ENCODE results near the gene ADH5. TPM values are rescaled to one million over a fixed set of nuclear protein-coding genes. Genes with fewer than 3 reads are reported as not detected.
"Not testable (repeated sequence)": the region's sequence is repeated elsewhere in the genome, so short reads cannot be mapped to it uniquely, and the experiment has no call there.

ADH5 gene
- total RNA-seq, 1 donor, result 45.9 TPM

DNA sequence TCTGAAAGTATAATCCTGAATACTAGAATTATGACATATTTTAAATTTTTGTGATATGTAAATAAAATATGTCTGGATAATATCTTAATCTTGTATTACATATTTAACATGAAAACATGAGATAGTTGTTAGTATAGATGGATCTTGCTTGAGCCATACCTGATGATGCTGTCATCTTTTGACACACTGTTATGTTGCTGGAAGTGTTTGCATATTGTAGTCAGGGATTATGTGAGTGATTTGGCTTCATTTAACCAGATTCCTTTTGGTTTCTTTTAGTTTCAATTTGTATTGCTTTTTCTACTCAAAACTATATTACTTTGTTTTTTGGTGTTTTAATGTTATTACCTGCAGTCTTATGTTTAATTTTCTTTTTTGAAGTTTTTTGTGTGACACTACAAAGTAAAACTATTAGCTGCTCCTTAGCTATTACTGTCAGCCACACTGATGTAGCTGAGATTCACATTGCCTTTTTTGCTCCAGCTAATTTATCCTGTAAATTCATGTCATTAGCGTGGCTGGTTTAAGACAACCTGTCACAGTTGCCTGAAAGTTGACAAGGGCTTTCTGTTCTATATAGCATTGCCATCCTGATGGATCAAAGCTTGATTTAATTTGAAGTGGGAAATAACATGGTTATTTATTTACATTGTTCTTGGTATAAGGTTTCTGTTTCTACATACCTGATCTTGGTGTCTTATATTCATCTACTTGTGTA lies 59.4 kb downstream of the ADH5 start:
- Histone ChIP-seq H3K27me3 (ENCODE audit: insufficient read depth, low read length) (no peaks in the 10 kb centered on the region), H3K4me1 (ENCODE audit: insufficient read depth, low read length) (peaks cover 6% of the 10 kb centered on the region)

DNA sequence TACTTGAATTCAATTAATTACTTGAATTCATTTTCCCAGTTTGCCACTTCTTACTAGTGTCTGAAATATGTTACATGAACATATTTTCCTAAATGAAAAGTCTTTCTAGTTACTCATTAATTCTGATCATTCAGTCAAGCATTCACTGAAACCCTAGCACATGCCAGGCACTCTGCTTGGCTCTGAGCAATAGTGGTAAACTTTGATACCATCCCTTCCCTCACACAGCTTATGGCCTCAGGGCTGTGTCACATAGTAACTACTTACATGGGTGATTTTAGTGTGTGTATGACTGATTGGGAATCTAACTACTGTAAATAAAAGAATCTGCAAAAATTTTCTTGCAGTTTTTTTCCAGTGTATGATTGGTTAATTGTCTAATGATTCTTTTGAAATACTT lies 60.4 kb downstream of the ADH5 start:
- Histone ChIP-seq H3K4me3 (ENCODE audit: low read length) (no peak overlapping the region), H3K27me3 (ENCODE audit: insufficient read depth, low read length) (no peaks in the 10 kb centered on the region), H3K4me1 (ENCODE audit: insufficient read depth, low read length) (peaks cover 6% of the 10 kb centered on the region), H3K9me3 (ENCODE audit: low read depth, low read length) (no peaks in the 10 kb centered on the region)

More for the DNA sequence above, 59.4 kb downstream of the ADH5 start:
- Histone ChIP-seq H3K9me3 (ENCODE audit: low read depth, low read length) (no peaks in the 10 kb centered on the region), H3K4me3 (ENCODE audit: low read length) (no peak overlapping the region)

DNA sequence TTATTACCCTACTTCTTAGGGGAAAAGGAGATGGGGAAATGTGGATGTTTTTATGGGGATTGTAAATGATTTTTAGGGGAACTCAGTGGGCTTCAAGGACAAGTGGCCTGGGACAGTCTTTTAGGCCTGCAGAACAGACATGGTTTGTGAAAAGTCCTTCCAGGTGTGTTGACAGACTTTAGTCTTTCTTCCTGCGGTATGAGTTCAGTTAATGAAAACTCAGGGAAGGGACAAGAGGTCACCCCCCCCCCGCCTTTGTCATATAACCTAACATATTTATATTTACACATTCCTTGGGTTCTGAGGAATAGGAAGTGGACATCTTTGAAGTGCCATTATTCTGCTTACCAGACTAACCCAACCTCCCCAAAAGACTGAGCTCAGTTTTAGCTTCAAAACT lies 61.3 kb downstream of the ADH5 start:
- Histone ChIP-seq H3K4me3 (ENCODE audit: low read length) (no peak overlapping the region), H3K27me3 (ENCODE audit: insufficient read depth, low read length) (no peaks in the 10 kb centered on the region), H3K9me3 (ENCODE audit: low read depth, low read length) (no peaks in the 10 kb centered on the region), H3K4me1 (ENCODE audit: insufficient read depth, low read length) (peaks cover 6% of the 10 kb centered on the region)

DNA sequence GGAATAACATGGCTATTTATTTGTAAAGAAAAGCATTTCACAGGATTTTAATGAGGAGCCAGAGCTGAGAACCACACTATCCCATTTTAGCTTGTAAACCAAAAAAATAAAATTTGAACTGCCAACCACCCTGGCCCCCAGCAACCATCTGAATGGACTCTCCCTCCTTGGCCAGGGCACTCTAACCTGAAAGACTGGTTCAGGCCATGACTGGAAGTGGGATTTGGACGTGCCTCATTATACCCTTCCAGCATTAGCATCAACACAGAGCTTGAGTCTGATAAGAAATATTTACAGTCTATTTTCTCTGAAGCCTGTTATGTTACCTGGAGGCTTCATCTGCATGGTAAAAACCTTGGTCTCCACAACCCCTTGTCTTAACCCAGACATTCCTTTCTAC lies 63.1 kb downstream of the ADH5 start:
- H3K4me3 ChIP-seq (ENCODE audit: low read length), result no peak overlapping the region
- H3K4me1 ChIP-seq (ENCODE audit: insufficient read depth, low read length), result peaks cover 6% of the 10 kb centered on the region
- peaks cover 7% of the 10 kb centered on the region for H3K9me3 ChIP-seq (ENCODE audit: low read depth, low read length)
- no peaks in the 10 kb centered on the region for H3K27me3 ChIP-seq (ENCODE audit: insufficient read depth, low read length)

DNA sequence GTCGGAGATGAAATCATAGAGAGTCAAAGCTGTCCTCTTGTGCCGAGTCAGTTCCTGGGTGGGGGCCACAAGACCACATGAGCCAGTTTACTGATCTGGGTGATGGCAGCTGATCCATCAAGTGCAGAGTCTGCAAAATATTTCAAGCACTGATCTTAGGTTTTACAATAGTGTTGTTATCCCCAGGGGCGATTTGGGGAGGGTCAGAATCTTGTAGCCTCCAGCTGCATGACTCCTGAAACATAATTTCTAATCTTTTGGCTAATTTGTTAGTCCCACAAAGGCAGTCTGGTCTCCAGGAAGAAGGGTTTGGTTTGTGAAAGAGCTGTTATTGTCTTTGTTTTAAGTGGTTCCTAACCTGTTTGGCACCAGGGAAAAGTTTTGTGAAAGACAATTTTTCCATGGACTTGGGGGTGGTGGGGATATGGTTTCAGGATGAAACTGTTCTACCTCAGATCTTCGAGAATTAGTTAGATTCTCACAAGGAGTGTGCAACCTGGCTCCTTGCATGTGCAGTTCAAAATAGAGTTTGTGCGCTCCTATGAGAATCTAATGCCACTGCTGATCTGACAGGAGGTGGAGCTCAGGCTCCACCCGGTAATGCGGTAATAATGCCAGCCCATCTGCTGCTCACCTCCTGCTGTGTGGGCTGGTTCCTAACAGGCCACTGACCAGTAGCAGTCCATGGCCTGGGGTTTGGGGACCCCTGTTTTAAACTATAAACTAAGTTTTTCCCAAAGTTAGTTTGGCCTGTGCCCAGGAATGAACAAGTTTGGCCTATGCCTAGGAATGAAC lies 63.9 kb downstream of the ADH5 start:
- no peak overlapping the region for H3K4me3 ChIP-seq (ENCODE audit: low read length)
- H3K4me1 ChIP-seq (ENCODE audit: insufficient read depth, low read length), result peaks cover 6% of the 10 kb centered on the region

DNA sequence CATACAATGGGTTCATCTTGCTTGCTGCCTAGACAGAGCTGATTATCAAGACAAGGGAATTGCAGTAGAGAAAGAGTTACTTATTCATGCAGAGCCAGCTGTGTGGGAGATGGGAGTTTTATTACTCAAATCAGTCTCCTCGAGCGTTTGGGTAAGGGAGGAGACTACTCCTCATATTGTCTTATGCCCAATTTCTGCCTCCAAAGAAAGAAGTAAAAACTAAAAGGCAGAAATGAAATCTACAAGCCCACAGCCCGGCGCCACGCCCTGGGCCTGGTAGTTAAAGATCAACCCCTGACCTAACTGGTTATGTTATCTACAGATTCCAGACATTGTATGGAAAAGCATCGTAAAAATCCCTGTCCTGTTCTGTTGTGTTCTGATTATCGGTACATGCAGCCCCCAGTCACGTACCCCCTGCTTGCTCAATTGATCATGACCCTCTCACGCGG lies 64.8 kb downstream of the ADH5 start:
- not testable (repeated sequence) for H3K9me3 ChIP-seq (ENCODE audit: low read depth, low read length); H3K27me3 ChIP-seq (ENCODE audit: insufficient read depth, low read length); H3K4me1 ChIP-seq (ENCODE audit: insufficient read depth, low read length); H3K4me3 ChIP-seq (ENCODE audit: low read length)

More for the DNA sequence above, 63.9 kb downstream of the ADH5 start:
- Histone ChIP-seq H3K27me3 (ENCODE audit: insufficient read depth, low read length) (no peaks in the 10 kb centered on the region), H3K9me3 (ENCODE audit: low read depth, low read length) (peaks cover 8% of the 10 kb centered on the region)

DNA sequence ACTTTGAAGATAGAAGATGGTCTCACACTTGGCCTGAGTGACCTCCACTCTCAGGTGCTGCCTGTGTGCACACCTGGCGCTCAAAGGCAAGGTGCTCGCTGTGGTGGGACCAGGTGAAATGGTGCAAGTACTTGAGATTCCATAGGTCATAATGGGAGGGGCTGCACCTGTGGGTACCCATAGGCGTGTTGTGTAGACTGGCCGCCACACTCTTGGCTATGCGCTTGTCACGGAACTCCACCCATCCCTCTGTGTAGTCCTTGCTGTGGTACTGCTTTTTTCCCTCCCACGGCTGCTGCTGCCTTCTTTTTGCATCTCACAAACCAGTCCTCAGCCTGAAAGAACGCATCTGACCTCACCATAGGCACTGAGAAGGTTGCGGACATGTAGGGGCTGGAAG lies 66.0 kb downstream of the ADH5 start:
- H3K9me3 ChIP-seq (ENCODE audit: low read depth, low read length), result peaks cover 8% of the 10 kb centered on the region
- H3K4me1 ChIP-seq (ENCODE audit: insufficient read depth, low read length), result peaks cover 6% of the 10 kb centered on the region
- no peak overlapping the region for H3K4me3 ChIP-seq (ENCODE audit: low read length)
- no peaks in the 10 kb centered on the region for H3K27me3 ChIP-seq (ENCODE audit: insufficient read depth, low read length)

DNA sequence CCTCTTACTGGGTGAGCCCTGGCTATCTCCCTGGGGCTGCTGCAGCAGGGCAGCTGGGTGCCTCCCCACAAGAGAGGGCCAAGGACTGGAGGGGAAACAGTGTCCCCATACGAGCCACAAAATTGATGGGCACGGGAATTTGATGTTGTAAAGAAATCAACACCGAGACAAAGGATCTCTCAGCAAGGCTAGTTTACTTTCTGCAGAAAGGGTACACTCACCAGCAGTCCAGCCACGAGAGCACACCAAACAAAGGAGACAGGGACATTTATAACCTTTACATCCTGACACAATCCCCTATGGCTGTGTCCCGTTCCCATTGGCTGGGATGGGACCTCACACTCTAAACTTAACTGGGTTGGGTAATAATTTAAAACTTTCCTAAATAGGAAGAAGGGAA lies 67.2 kb downstream of the ADH5 start:
- peaks cover 8% of the 10 kb centered on the region for H3K9me3 ChIP-seq (ENCODE audit: low read depth, low read length)
- H3K27me3 ChIP-seq (ENCODE audit: insufficient read depth, low read length), result no peaks in the 10 kb centered on the region
- peaks cover 6% of the 10 kb centered on the region for H3K4me1 ChIP-seq (ENCODE audit: insufficient read depth, low read length)
- H3K4me3 ChIP-seq (ENCODE audit: low read length), result no peak overlapping the region

Other genes with a start within 250 kb of the ADH5 start
- gene EIF4E, start 159.7 kb downstream of the ADH5 start, total RNA-seq, result 128 TPM
- gene METAP1, start 93.1 kb downstream of the ADH5 start, total RNA-seq, result 25.2 TPM
- gene ADH4, start 55.5 kb upstream of the ADH5 start, total RNA-seq, result not detected
- gene ADH6, start 130.5 kb upstream of the ADH5 start, total RNA-seq, result not detected
- not detected for gene ADH1A, start 202.2 kb upstream of the ADH5 start, total RNA-seq
- not detected for gene ADH1B, start 232.6 kb upstream of the ADH5 start, total RNA-seq